HG03064 (cell line): ENCODE results near the gene GNRH2.
"Not testable (repeated sequence)": the region's sequence is repeated elsewhere in the genome, so short reads cannot be mapped to it uniquely, and the experiment has no call there.

Source experiments
- ATAC-seq: cut with Tn5 transposase; IDR thresholded peaks from one replicate; pipeline ENCODE4 v1.9.1; 2021; ENCODE audit warnings: low read depth; ENCODE audit not compliant: unreplicated experiment

The GNRH2 gene

GRCh38 chr20:3071610-3072529 lies 28.4 kb downstream of the GNRH2 start, which contains the start of gene OXT:
Gene OXT (plus strand): TSS chr20:3071620. CDS start chr20:3071656, 36 bp downstream.
- ATAC-seq, result no peak

GRCh38 chr20:3072530-3073250 lies 29.3 kb downstream of the GNRH2 start:
- no peak for ATAC-seq

GRCh38 chr20:3073251-3073643 lies 29.8 kb downstream of the GNRH2 start:
- not testable (repeated sequence) for ATAC-seq

GRCh38 chr20:3074812-3075211 lies 31.4 kb downstream of the GNRH2 start:
- no peak for ATAC-seq

GRCh38 chr20:3075315-3075714 lies 31.9 kb downstream of the GNRH2 start:
- ATAC-seq, result not testable (repeated sequence)

GRCh38 chr20:3077618-3078134 lies 34.3 kb downstream of the GNRH2 start:
- no peak for ATAC-seq

GRCh38 chr20:3080939-3081388 lies 37.5 kb downstream of the GNRH2 start:
- no peak for ATAC-seq

- no peak for ATAC-seq
Measured at GRCh38 chr20:3081641-3082040, 38.2 kb downstream of the GNRH2 start.

GRCh38 chr20:3082306-3082951 lies 39.0 kb downstream of the GNRH2 start:
- no peak for ATAC-seq

- no peak for ATAC-seq
Measured at GRCh38 chr20:3082955-3083952, 39.8 kb downstream of the GNRH2 start.

GRCh38 chr20:3084283-3084985 lies 41.0 kb downstream of the GNRH2 start, which contains the start of gene AVP:
Gene AVP (minus strand): TSS chr20:3084724. CDS start chr20:3084674, 50 bp downstream.
- ATAC-seq, result no peak

- ATAC-seq, result no peak
Measured at GRCh38 chr20:3084986-3085360, 41.6 kb downstream of the GNRH2 start.

GRCh38 chr20:3085571-3086072 lies 42.2 kb downstream of the GNRH2 start:
- no peak for ATAC-seq

- no peak for ATAC-seq
Measured at GRCh38 chr20:3088031-3088430, 44.6 kb downstream of the GNRH2 start.

GRCh38 chr20:3090565-3090964 lies 47.1 kb downstream of the GNRH2 start:
- ATAC-seq, result no peak

GRCh38 chr20:3092611-3093379 lies 49.4 kb downstream of the GNRH2 start:
- ATAC-seq, result no peak

GRCh38 chr20:3093861-3094361 lies 50.5 kb downstream of the GNRH2 start:
- ATAC-seq, result no peak
